GM21526 (cell line): ENCODE data around the gene MSMP.
A peak's percentile ranks its signal among the peaks of the same experiment; 100 is the strongest.

Experiments used
- ATAC-seq: cut with Tn5 transposase; IDR thresholded peaks from one replicate; pipeline ENCODE4 v1.9.1; 2021; ENCODE audit warnings: moderate library complexity; ENCODE audit not compliant: unreplicated experiment, low FRiP score

Gene MSMP

DNA sequence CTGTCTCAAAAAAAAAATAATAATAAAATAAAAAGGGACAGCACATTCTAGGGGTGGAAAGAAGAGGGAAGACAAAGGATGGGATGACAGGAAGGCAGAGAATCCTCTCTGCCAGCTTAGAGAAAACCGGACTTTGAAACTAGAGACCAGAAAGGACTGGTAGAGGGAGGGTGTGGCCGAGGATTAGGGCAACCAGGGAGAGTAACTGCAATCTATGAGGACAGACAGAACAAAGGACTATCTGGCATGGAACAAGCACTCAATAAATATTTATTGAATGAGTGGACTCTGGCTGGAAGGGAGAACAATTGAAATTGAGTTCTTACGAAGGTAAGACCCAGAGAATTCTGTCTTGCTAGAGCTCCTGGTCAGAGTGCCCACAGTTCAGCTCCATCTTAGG, 7.5 kb downstream of the MSMP start:
- no peak for ATAC-seq

DNA sequence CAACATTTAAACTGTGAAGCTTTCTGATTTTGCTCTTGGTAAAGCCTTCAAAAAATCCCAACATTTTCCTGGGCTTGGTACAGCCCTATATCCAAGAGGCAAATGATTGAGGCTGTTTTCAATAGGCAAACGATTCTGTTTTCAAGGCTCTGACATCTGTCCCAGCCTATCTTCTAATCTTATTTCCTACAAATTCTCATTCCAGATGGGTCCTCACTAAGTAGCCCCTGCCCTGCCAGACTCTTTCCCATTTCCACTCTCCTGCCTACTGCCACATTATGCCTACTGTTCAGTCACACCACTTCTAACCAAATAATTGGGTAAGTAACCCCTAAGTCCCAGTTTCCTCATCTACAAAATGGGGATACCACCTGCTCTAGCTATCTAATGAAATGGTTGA, 8.5 kb downstream of the MSMP start:
- no peak for ATAC-seq

DNA sequence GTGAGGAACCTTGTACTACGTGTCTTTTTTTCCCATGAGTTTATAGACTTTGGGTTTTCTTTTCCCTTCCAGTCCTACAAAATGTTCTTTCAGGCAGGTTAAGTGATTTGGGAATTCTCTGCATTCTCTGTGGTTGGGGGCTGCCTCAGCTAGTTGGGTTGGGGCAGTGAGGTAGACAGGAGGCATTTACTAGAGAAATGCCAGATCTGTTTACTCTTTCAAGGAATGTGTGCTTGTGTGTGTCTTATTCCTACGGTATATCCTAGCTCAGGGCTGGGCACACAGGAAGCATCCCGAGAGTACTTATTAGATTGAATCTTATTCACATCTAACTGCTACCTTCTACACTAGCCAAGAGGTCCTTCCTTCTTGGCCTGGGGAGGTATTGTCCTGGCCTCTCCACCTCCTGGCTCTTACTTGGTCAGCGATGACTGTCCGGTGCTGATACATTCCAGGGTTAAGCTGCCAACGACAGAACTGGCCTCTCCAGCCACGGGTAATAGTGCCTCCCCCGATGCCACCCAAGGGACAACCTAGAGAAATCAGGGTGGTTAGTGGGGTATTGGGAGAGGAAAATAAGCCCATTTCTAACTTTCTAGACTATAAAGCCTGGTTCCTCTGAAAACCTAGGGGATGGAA, 10.1 kb downstream of the MSMP start:
- ATAC-seq: no peak

DNA sequence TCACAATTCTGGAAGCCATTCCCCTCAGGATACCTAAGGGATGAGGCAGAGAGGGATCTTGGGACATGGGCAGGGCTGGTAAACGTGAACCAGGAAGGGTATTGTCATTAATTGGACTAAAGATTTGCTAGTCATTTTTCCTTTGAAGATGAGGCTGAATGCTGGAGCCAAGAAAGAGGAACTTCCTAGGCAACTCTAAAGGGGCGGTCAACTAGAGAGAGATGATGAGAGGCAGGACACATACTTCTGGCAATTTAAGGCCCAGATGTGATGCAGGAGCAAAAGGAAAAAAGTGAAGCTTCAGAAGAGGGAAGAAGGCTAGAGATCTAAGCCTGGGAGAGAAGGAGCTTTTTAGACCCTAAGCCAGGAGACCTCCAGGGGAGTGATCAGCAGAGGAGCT, 10.6 kb downstream of the MSMP start:
- ATAC-seq: no peak

DNA sequence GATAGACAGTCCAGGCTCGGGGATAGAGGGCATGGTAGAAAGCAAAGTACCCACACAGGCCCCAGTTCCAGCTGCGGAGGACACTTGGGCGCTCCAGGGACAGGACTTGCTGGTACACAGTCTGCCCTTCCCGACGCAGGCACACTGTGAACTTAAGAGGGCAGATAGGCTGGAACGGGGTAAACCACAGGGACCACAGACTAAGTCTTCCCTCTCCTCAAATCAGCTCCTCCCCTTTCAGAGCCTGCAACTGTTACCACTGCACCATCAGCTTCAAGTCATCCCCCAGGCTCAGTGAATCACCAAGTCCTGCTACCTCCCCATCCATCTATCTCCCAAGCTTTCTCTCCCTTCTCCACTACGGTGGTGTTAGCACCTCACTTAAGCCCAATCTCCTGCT, 12.3 kb downstream of the MSMP start:
- no peak for ATAC-seq

GRCh38 chr9:35740243-35740642, 13.8 kb downstream of the MSMP start:
- ATAC-seq: no peak

DNA sequence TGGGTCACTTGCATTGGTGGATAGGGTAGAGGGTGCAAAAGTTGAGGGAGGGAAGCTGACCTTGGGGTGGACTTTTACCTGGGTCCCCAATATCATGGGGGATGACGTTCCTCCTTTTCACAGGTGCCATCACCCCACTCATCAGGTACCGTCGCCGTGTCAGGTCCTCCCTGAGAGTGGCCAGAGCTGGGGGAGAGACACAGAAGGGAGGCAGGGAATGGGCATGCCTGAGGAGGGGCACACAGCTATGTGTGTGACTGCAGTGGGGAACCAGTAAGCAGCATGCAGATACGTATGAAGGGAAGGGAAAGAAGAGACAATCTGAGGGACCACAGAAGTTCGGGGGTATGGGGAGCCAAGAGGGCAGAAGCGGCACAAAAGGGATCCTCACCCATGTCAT, 15.2 kb downstream of the MSMP start:
- no peak for ATAC-seq

GRCh38 chr9:35738186-35738585, 15.9 kb downstream of the MSMP start:
- ATAC-seq: no peak

DNA sequence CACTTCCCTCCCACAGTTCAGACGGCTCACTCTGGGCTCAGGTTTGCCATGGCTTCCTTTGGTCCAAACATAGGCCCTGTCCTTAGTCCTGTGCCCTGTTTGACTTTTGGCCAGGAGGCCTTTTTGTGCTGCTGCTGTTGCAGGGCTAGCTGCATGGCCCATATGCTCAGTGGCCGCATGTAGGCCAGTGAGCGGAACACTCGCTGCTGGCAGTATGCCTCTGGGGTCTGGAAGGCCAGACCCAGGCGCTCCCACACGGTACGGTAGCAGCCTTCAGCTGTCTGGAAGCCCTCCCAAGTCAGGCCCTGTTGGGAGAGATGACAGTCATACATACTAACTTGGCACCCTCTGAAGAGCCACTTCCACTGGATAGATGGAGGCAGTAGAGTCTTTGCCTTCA, 16.9 kb downstream of the MSMP start:
- ATAC-seq: no peak

DNA sequence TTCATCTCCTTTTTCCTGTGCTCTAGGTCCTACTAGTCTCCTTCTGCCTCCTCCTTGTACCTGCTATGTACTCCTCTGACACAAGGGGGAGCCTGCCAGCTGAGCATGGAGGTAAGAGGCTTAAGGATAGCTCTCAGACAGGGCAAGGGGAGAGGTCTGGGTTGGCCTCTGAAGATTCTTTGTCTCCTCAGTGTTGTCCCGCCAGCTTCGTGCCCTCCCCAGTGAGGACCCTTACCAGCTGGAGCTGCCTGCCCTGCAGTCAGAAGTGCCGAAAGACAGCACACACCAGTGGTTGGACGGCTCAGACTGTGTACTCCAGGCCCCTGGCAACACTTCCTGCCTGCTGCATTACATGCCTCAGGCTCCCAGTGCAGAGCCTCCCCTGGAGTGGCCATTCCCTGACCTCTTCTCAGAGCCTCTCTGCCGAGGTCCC, 17.9 kb downstream of the MSMP start:
- ATAC-seq: no peak

- no peak for ATAC-seq
Observed at GRCh38 chr9:35734096-35734495, 20.0 kb downstream of the MSMP start.

- peak; percentile 6 for ATAC-seq
Observed at GRCh38 chr9:35732800-35733541, 21.1 kb downstream of the MSMP start.

DNA sequence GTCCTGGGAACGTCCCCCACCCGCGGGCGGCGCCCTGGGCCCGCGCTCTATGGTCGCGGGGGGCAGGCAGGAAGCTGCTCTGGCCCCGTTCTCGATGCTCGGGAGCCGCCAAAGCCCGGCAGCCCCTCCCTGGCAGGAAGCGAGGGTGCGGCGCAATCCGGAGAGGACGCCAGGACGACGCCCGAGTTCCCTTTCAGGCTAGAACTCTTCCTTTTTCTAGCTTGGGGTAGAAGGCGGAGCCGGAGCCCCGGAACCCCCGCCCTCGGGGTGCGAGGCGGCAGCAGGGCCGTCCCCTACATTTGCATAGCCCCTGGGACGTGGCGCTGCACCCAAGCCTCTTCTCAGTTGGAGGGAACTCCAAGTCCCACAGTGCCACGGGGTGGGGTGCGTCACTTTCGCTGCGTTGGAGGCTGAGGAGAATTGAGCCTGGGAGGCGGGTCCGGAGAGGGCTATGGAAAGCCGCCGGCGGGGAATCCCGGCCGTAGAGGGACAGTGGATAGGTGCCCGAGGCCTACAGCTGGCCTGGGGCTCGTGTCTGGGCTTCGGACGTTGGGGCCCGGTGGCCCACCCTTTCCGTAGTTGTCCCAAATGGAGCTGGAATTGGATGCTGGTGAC, 21.8 kb downstream of the MSMP start, which contains the start of the genes CREB3 and TLN1:
Gene CREB3 (plus strand): TSS at position 482 of the 615 bp plus-strand sequence. CDS start 107 bp downstream, at position 589.
Gene TLN1 (minus strand): TSS at position 11 of the 615 bp plus-strand sequence. CDS start 6,501 bp downstream, outside the sequence.
- peak; percentile 73 for ATAC-seq

- no peak for ATAC-seq
Observed at GRCh38 chr9:35731415-35732184, 22.5 kb downstream of the MSMP start.

DNA sequence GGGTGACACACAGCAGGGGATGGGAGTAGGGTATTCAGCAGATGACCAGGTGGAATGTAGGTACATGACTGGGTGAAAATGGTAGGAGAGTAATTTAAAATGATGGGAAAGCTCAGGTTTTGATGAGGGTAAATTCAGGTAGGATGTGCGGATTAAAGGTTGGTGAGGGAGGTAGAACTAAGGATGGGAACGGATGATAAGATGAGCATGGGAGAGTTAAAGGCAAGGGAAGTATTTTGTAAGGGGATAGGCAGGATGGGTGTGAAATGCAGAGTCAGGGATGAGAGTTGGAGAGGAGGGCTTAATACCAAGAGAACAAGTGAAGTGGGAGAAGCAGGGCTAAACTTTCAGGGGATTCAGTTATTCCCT, 23.6 kb downstream of the MSMP start:
- no peak for ATAC-seq

DNA sequence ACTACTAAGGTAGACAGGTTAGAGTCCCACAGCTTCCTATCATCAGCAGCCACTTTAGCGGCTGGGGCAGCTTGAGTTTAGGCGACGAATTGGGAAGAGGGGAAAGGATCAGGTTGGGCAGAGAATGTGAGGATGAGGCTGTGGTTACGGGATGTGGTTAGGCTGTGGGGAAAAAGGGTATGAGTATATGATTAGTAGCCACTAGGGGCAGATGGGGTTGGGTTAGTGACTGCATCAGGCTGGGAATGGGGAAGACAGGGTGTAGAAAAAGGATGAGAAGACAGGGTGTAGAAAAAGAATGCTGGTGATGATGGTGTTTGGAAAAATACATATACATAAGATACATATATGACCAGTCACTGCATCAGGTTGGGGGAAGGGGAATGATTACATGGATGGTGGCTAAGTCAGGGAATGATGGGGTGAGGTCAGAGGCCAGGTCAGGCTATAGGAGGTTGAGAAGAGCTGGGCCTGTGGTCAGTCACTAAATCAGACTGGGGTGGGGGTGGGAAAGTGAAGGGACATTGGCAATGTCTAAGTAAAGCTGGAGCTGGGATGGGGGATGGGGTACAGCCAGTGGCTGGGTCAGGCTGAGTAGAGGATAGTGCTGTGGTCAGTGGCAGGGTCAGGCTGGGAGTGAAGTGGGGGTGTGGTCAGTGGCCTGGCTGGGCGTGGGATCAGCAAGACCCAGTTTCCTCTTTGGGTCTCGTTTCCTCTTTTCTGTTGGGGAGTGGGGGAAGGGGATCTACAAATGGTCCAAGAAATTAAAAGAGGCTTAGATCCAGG, 24.2 kb downstream of the MSMP start:
- no peak for ATAC-seq

GRCh38 chr9:35729101-35729500, 25.0 kb downstream of the MSMP start:
- ATAC-seq: no peak

- no peak for ATAC-seq
Observed at GRCh38 chr9:35728041-35728971, 25.8 kb downstream of the MSMP start.

DNA sequence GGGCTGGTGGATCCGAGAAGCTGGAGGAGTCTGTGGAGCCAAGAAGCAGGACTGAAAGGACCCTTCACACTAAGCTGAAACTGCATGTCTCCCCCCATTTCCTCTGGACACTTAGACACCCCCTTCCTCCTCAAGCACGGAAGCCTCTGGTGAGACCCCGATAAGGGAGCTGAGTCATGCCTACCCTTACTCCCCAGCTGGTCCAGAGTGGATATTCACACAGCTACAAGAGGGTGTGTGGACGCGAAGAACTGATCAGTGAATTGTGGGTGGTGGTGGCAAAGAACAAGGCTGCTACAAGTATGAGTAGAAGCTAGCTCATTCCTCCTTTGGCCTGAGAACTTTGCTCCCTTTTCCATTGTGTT, 26.4 kb downstream of the MSMP start:
- no peak for ATAC-seq
